AG08395 (cell line): ENCODE measurements around the gene LZTS2.

Experiments used
- DNase-seq: peaks from one replicate; pipeline ENCODE4 v3.0.0; 2012; ENCODE audit warnings: mixed read lengths, low spot score

The LZTS2 gene

DNA sequence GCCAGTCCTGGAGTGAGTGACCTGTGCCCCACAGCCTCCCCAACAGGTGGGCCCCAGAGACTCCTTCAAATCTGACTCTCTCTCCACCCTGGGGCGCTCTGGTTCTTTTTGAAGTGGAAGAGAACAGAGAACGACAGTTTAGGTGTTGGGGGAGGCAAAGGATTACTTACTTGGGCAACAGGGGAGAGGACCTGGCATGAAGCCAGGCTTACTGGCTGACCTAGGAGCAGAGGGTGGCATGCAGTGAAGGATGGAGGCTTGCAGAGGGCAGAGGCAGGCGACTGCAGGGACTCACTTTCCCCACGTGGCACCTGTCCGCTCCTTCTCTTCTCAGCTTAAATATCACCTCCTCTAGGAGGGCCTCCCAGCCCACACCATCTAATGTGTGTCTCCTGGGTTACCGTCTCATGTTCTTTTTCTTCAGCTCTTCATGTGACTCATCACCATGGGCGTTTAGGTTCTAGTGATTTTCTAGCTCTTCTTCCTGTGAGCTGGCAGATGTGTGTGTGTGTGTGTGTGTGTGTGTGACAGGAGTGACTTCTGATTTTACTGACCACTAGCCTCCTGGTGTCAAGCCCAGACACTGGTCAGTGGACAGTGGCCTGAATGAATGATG is 15.5 kb downstream of the LZTS2 start:
- DNase-seq = peak; percentile 86

DNA sequence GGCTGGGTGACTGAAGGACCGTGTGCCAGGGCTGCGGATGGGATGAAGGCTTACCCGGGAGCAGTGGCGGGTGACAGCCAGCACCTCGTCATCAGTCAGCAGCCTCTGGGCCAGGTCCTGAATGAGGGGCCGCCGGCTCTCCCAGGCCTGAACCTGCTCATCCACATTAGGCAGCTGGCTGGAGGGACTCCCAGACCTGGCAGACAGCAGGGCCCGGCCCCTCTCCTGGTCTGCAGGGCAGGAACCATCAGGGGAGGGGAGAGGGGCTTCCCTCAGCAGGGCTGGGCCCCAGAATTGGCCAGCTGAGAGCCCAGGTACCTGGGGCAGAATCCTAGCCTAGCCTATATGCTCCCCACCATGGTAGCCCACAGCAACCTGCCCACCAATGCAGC is 16.0 kb downstream of the LZTS2 start:
- DNase-seq = no peak

DNA sequence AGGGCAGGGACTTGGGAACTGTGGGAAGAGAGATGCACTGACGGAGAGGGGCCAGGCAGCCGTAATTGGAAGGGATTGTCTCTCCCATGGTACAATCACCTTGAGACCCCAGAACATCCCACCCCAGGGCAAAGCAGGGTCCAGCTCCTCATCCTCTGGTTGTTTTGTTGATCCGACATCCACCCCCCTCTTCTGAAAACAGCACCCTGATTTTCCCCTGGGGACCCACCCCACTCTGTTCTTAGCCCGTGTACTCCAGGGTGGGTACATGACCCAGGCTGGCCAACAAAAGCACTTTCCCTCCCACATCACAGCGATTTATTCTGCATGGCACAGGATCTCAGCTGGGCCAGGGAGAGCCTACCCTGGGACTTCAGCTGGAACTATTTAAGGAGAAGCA is 17.2 kb downstream of the LZTS2 start:
- no peak for DNase-seq

- DNase-seq = no peak
Measured at GRCh38 chr10:101018118-101018599, 18.6 kb downstream of the LZTS2 start.

- peak; percentile 93 for DNase-seq
Measured at GRCh38 chr10:101018600-101019439, 19.2 kb downstream of the LZTS2 start.

GRCh38 chr10:101019440-101019703 is 19.8 kb downstream of the LZTS2 start:
- no peak for DNase-seq

DNA sequence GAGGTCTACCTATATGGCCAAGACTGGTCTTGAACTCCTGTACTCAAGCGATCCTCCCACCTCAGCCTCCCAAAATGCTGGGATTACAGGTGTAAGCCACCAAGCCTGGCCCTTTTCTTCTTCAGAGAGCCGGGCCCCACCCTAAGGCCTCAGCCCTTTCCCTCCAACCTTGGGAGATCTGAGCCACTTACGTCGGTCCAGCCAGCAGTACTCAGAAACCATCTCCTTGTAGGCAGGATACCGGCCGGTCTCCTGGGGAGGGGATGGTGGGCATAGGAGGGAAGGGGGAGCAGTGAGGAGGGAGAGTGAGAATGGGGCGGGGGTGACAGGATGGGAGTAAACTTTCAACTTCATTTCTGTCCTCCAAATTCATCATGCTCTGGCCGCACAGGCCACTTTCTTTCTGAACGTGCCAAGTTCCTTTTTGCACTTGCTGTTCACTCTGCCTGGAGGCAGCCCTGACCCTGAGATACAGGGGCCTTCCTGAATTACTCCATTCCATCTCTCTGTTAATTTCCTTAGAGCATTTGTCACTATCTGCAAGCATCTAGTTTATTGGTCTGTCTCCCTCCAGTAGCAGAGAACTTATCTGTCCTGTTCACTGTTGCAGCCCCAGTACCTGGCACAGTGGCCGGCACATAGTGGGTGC is 20.9 kb downstream of the LZTS2 start:
- DNase-seq = no peak

DNA sequence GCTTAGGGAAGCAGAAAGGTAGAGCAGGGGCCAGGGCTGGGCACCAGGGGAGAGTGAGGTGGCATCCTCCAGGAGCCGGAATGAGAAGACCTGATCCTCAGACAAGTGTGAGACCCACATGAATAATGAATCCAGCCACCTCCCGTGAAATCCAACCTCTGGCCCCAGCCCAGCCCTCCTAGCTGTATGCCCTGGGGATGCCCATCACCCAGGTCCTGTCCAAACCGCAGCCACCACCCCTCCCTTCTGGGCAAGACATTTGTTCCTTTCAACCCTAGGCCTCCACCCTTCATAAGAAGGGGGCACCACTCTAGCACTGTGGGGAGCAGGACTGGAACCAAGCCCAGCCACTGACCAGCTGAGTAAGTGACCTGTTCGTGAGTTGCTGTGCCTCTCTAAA is 21.6 kb downstream of the LZTS2 start:
- DNase-seq = no peak

DNA sequence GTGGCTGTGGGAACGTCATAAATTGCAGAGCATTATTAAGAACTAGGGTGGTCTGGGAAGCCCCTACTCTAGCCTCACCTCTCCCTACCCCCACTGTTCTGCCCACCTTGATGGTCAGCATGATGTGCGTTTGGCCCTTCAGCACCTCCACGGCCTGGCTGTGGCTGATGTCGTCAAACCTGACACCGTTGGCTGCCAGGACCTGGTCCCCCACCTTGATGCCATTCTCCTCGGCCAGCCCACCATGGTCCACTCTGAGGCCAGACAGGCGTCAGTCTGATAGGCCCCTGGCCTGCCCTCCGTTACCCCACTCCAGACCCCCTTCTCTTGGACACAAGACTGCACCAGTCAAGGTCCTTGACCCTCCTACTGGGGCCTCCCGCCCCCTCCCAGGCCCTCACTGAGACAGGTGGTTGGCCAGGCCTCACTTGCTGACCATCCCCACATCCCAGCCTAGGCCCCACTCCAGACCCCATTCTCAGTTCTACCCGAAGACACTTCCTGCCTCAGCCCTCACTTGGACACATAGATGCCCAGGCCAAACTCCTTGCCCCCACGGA is 22.2 kb downstream of the LZTS2 start:
- DNase-seq = no peak

DNA sequence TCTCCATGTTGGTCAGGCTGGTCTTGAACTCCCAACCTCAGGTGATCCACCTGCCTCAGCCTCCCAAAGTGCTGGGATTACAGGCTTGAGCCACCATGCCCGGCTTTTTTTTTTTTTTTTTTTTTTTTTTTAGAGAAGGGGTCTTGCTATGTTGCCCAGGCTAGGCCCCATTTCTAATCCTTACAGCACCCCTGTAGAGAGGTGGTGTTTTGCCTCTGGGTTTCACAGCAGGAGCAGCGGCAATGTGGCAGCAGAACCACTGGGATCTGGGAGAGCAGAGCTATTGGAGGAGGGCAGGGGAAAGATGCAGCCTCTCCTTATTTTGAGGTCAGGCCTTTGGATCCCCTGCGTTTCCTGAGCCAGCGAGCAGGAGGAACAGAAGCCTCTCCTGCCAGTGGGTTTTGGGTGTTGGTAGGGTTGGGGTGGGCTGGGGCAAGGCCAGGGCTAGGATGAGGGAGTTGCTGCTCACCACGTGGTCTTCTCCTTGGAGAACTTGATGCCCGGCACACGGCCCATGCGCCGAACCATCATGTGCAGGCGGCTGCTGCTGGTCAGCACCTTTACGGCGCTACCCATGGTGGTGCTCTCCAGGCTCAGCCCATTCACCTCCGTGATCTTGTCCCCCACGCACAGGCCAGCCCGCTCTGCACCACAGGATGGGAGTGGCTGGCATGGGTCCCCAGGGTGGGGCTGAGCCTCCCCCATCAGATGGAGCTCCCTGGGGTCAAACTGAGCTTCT is 23.5 kb downstream of the LZTS2 start:
- DNase-seq = no peak

GRCh38 chr10:101027106-101027720 is 27.6 kb downstream of the LZTS2 start:
- no peak for DNase-seq

DNA sequence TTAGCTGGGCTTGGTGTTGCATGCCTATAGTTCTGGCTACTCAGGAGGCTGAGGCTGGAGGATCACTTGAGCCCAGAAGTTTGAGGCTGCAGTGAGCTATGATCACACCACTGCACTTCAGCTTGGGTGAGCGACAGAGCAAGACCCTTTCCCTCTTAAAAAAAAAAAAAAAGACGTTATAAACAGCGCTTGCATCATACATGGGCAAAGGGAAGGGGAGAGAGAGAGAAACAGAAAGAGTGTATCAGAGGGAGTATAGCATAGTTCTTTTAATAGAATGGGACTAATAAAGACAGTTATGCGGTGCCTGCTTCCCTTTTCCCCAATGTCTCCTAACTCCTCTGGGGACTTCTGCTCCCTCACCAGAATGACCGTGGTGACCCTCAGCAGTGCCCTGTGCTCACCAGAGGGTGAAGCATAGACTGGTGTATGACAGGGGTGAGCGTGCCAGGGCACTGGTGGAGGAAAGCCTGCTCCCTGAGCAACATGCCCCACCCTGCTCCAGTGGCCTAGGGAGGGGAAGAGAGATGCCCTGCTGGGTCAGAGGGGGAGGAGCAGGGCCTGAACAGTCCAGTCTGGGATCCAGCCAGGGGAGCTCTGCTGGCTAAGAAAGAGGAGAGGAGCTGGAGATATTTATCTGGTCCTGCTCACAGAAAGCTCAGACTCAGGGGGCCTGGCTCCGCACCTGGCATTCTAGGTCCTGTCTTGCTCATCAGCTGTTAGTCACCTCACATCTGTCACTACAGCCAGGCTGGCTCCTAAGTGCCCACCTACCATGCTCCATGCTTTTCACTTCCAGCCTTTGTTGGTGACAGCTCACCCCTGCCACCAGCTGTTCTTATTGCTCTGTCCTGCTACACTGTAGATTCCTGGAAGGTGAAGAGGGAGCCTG is 29.1 kb downstream of the LZTS2 start:
- no peak for DNase-seq

DNA sequence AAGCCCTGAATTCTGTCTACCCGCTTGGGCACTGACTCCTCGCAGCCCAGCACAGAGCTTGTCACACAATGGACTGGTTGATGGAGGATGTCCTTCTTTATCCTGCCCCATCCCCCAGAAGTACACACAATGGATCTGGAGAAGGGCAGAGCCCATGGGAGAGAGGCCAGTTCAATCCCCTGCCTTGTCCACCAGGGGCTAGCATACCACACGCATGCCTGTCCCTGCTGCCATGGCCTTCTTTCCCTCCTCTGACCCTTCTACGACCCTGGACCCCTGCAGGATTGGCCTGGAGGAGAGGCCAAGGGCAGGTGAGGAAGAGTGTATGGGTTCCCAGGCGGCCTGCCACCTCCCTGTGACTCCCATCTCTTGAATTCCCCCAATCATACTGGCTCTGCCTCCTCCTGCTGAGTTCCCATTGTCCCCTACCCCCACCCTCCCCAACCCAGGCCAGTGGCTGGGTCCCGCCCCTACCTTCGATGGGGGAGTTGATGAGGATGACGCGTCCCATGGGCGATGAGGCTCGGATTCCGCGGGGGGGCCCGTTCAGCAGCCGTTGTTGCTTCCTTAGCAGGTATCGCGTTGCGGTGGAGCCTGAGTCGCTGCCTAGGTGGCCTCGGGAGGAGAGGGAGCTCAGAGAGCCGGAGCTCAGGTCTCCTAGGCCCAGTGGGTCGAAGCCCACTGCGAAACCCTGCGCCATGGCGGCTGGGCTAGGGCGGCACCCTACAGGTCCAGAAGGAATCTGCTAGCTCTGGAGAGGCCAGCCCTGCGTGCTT is 30.1 kb downstream of the LZTS2 start:
- DNase-seq = no peak

DNA sequence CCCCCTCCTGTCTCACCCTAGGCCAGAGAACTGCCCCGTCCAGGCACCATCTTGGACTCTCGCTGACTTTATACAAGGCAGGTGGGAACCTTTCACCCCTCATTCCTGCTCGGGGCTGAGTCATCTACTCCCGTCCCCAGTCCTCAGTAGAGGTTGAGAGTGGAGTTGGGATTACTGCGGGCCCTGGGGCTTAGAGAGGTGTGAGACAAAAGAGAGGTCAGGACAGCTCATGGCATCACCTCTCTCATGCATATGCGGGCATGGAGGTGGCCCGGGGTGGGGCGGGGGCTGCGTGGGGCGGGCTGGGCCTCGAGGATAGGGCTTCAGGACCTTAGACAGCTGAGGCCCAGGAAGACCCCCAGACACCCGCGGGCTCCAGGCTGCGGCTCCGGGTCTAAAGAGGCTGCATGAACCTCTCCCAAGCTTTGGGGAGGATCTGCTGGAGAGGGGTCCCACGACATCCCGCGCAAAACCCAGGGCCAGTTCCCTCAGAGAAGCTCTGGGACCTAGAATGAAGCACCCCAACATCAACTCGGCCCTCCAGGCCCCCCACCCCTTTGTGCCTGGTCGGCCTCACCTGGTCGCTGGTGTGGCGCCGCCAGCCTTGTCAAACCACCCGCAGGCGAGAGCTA is 31.0 kb downstream of the LZTS2 start:
- DNase-seq = no peak

- DNase-seq = peak; percentile 98
Measured at GRCh38 chr10:101031128-101031795, 31.7 kb downstream of the LZTS2 start, which contains the start of the genes PDZD7 and SFXN3. TSS of gene PDZD7 (minus strand) at chr10:101031129. CDS start at chr10:101030219, 910 bp downstream. TSS of gene SFXN3 (plus strand) at chr10:101031234. CDS start at chr10:101034695, 3,461 bp downstream.

GRCh38 chr10:101031796-101032636 is 32.4 kb downstream of the LZTS2 start:
- peak; percentile 74 for DNase-seq

GRCh38 chr10:101032637-101033224 is 33.1 kb downstream of the LZTS2 start:
- DNase-seq = peak; percentile 91
